Smooth muscle cell of bladder (primary cell): Measurements from ENCODE around the gene MRPS16. TPM values are rescaled to one million over a fixed set of nuclear protein-coding genes. Genes with fewer than 3 reads are reported as not detected.

Source experiments
- total RNA-seq: library from RNA; depleted of rRNA; stranded (reverse); fragments of >200 nt; gene quantifications from 2 replicates; pipeline ENCODE4 v1.2.3, GENCODE V29; 2014

Gene MRPS16
- 51.2 and 52.6 TPM in 2 replicates for total RNA-seq

GRCh38 chr10:73252445-73253224 is at the start of gene MRPS16:
MRPS16 (minus strand) TSS chr10:73252644; CDS start chr10:73252482, 162 bp downstream.

GRCh38 chr10:73246646-73247508 is 5.6 kb downstream of the MRPS16 start, which contains the start of gene DNAJC9:
DNAJC9 (minus strand) TSS chr10:73247255; CDS start chr10:73247189, 66 bp downstream.

Other genes with a start within 250 kb of the MRPS16 start
- gene P4HA1, start 155.8 kb downstream of the MRPS16 start, total RNA-seq = 358 and 550 TPM in 2 replicates
- 0.55 and 1.4 TPM in 2 replicates for gene NUDT13, start 142.2 kb downstream of the MRPS16 start, total RNA-seq
- 18.5 and 20.8 TPM in 2 replicates for gene ECD, start 84.6 kb downstream of the MRPS16 start, total RNA-seq
- gene FAM149B1, start 84.5 kb downstream of the MRPS16 start, total RNA-seq = 30.3 and 36.8 TPM in 2 replicates
- 14.5 and 15.7 TPM in 2 replicates for gene DNAJC9, start 5.4 kb downstream of the MRPS16 start, total RNA-seq
- 0.71 and 0.92 TPM in 2 replicates for gene CFAP70, start 106.2 kb upstream of the MRPS16 start, total RNA-seq
- gene ANXA7, start 161.4 kb upstream of the MRPS16 start, total RNA-seq = 99.0 and 101 TPM in 2 replicates
- gene MSS51, start 180.9 kb upstream of the MRPS16 start, total RNA-seq = 0.85 and 1.2 TPM in 2 replicates
- 16.8 and 22.1 TPM in 2 replicates for gene PPP3CB, start 243.4 kb upstream of the MRPS16 start, total RNA-seq